ENCODE results near the gene ZNF423. TPM values are rescaled to one million over a fixed set of nuclear protein-coding genes. Genes with fewer than 3 reads are reported as not detected.

Gene ZNF423
- total RNA-seq, 1 donor from 2014 or later, result 16.7 TPM

- Histone ChIP-seq H3K36me3 (ENCODE audit: control insufficient read depth in 3 of 3, insufficient read depth in 3 of 3, low read length in 3 of 3) (no peaks in the 10 kb centered on the region), H3K9me3 (ENCODE audit: control insufficient read depth in 3 of 3, low read length in 3 of 3) (no peaks in the 10 kb centered on the region), H3K4me3 (ENCODE audit: low read length in 3 of 3) (no peak overlapping the region), H3K27me3 (ENCODE audit: control insufficient read depth in 3 of 3, insufficient read depth in 3 of 3, low read length in 3 of 3) (no peaks in the 10 kb centered on the region), H3K4me1 (ENCODE audit: control insufficient read depth in 3 of 3, insufficient read depth in 3 of 3, low read length in 3 of 3) (peaks cover 25 to 61% (median 53%) of the 10 kb centered on the region in 3 donors), H3K9ac (ENCODE audit: low read depth in 1 of 3, low read length in 3 of 3) (peak overlapping the region in 1 of 3 donors; percentile 16), H3K27ac (ENCODE audit: low read depth, low read length) (no peak overlapping the region)
Observed at GRCh38 chr16:49544828-49545227, 311.1 kb downstream of the ZNF423 start.

- H3K27me3 ChIP-seq (ENCODE audit: control insufficient read depth in 3 of 3, insufficient read depth in 3 of 3, low read length in 3 of 3), result no peaks in the 10 kb centered on the region
- H3K36me3 ChIP-seq (ENCODE audit: control insufficient read depth in 3 of 3, insufficient read depth in 3 of 3, low read length in 3 of 3), result no peaks in the 10 kb centered on the region
- H3K27ac ChIP-seq (ENCODE audit: low read depth, low read length), result peak overlapping the region; percentile 84
- peak overlapping the region in 1 of 3 donors; percentile 82 for H3K9ac ChIP-seq (ENCODE audit: low read depth in 1 of 3, low read length in 3 of 3)
- no peaks in the 10 kb centered on the region for H3K9me3 ChIP-seq (ENCODE audit: control insufficient read depth in 3 of 3, low read length in 3 of 3)
- peak overlapping the region in 2 of 3 donors; percentile 47 to 63 for H3K4me3 ChIP-seq (ENCODE audit: low read length in 3 of 3)
- peaks cover 28 to 68% (median 63%) of the 10 kb centered on the region in 3 donors for H3K4me1 ChIP-seq (ENCODE audit: control insufficient read depth in 3 of 3, insufficient read depth in 3 of 3, low read length in 3 of 3)
Observed at GRCh38 chr16:49543631-49543946, 312.3 kb downstream of the ZNF423 start.

GRCh38 chr16:49542946-49543630 lies 312.8 kb downstream of the ZNF423 start:
- Histone ChIP-seq H3K4me1 (ENCODE audit: control insufficient read depth in 3 of 3, insufficient read depth in 3 of 3, low read length in 3 of 3) (peaks cover 28 to 72% (median 67%) of the 10 kb centered on the region in 3 donors), H3K4me3 (ENCODE audit: low read length in 3 of 3) (peak overlapping the region in 2 of 3 donors; percentile 47 to 63), H3K9ac (ENCODE audit: low read depth in 1 of 3, low read length in 3 of 3) (peak overlapping the region in 2 of 3 donors; percentile 57 to 82), H3K27ac (ENCODE audit: low read depth, low read length) (peak overlapping the region; percentile 84), H3K9me3 (ENCODE audit: control insufficient read depth in 3 of 3, low read length in 3 of 3) (no peaks in the 10 kb centered on the region), H3K27me3 (ENCODE audit: control insufficient read depth in 3 of 3, insufficient read depth in 3 of 3, low read length in 3 of 3) (no peaks in the 10 kb centered on the region), H3K36me3 (ENCODE audit: control insufficient read depth in 3 of 3, insufficient read depth in 3 of 3, low read length in 3 of 3) (no peaks in the 10 kb centered on the region)

GRCh38 chr16:49542391-49542891 lies 313.5 kb downstream of the ZNF423 start:
- peak overlapping the region; percentile 84 for H3K27ac ChIP-seq (ENCODE audit: low read depth, low read length)
- H3K9me3 ChIP-seq (ENCODE audit: control insufficient read depth in 3 of 3, low read length in 3 of 3), result no peaks in the 10 kb centered on the region
- no peaks in the 10 kb centered on the region for H3K36me3 ChIP-seq (ENCODE audit: control insufficient read depth in 3 of 3, insufficient read depth in 3 of 3, low read length in 3 of 3)
- no peaks in the 10 kb centered on the region for H3K27me3 ChIP-seq (ENCODE audit: control insufficient read depth in 3 of 3, insufficient read depth in 3 of 3, low read length in 3 of 3)
- H3K4me3 ChIP-seq (ENCODE audit: low read length in 3 of 3), result peak overlapping the region in 1 of 3 donors; percentile 63
- H3K4me1 ChIP-seq (ENCODE audit: control insufficient read depth in 3 of 3, insufficient read depth in 3 of 3, low read length in 3 of 3), result peaks cover 28 to 79% (median 73%) of the 10 kb centered on the region in 3 donors
- H3K9ac ChIP-seq (ENCODE audit: low read depth in 1 of 3, low read length in 3 of 3), result peak overlapping the region in 2 of 3 donors; percentile 19 to 82

- Histone ChIP-seq H3K36me3 (ENCODE audit: control insufficient read depth in 3 of 3, insufficient read depth in 3 of 3, low read length in 3 of 3) (no peaks in the 10 kb centered on the region), H3K9me3 (ENCODE audit: control insufficient read depth in 3 of 3, low read length in 3 of 3) (no peaks in the 10 kb centered on the region), H3K4me1 (ENCODE audit: control insufficient read depth in 3 of 3, insufficient read depth in 3 of 3, low read length in 3 of 3) (peaks cover 24 to 79% (median 73%) of the 10 kb centered on the region in 3 donors), H3K27ac (ENCODE audit: low read depth, low read length) (no peak overlapping the region), H3K27me3 (ENCODE audit: control insufficient read depth in 3 of 3, insufficient read depth in 3 of 3, low read length in 3 of 3) (no peaks in the 10 kb centered on the region), H3K4me3 (ENCODE audit: low read length in 3 of 3) (no peak overlapping the region), H3K9ac (ENCODE audit: low read depth in 1 of 3, low read length in 3 of 3) (no peak overlapping the region)
Observed at GRCh38 chr16:49540836-49541235, 315.1 kb downstream of the ZNF423 start.

- peaks cover 20 to 68% (median 65%) of the 10 kb centered on the region in 3 donors for H3K4me1 ChIP-seq (ENCODE audit: control insufficient read depth in 3 of 3, insufficient read depth in 3 of 3, low read length in 3 of 3)
- H3K9ac ChIP-seq (ENCODE audit: low read depth in 1 of 3, low read length in 3 of 3), result no peak overlapping the region
- no peak overlapping the region for H3K27ac ChIP-seq (ENCODE audit: low read depth, low read length)
- H3K36me3 ChIP-seq (ENCODE audit: control insufficient read depth in 3 of 3, insufficient read depth in 3 of 3, low read length in 3 of 3), result no peaks in the 10 kb centered on the region
- no peaks in the 10 kb centered on the region for H3K27me3 ChIP-seq (ENCODE audit: control insufficient read depth in 3 of 3, insufficient read depth in 3 of 3, low read length in 3 of 3)
- no peaks in the 10 kb centered on the region for H3K9me3 ChIP-seq (ENCODE audit: control insufficient read depth in 3 of 3, low read length in 3 of 3)
- no peak overlapping the region for H3K4me3 ChIP-seq (ENCODE audit: low read length in 3 of 3)
Observed at GRCh38 chr16:49539758-49540157, 316.2 kb downstream of the ZNF423 start.

GRCh38 chr16:49537924-49538459 lies 317.9 kb downstream of the ZNF423 start:
- no peak overlapping the region for H3K4me3 ChIP-seq (ENCODE audit: low read length in 3 of 3)
- no peaks in the 10 kb centered on the region for H3K9me3 ChIP-seq (ENCODE audit: control insufficient read depth in 3 of 3, low read length in 3 of 3)
- peak overlapping the region in 1 of 3 donors; percentile 15 for H3K9ac ChIP-seq (ENCODE audit: low read depth in 1 of 3, low read length in 3 of 3)
- H3K36me3 ChIP-seq (ENCODE audit: control insufficient read depth in 3 of 3, insufficient read depth in 3 of 3, low read length in 3 of 3), result no peaks in the 10 kb centered on the region
- H3K27ac ChIP-seq (ENCODE audit: low read depth, low read length), result no peak overlapping the region
- H3K27me3 ChIP-seq (ENCODE audit: control insufficient read depth in 3 of 3, insufficient read depth in 3 of 3, low read length in 3 of 3), result no peaks in the 10 kb centered on the region
- H3K4me1 ChIP-seq (ENCODE audit: control insufficient read depth in 3 of 3, insufficient read depth in 3 of 3, low read length in 3 of 3), result peaks cover 19 to 58% (median 51%) of the 10 kb centered on the region in 3 donors

- Histone ChIP-seq H3K27me3 (ENCODE audit: control insufficient read depth in 3 of 3, insufficient read depth in 3 of 3, low read length in 3 of 3) (no peaks in the 10 kb centered on the region), H3K9ac (ENCODE audit: low read depth in 1 of 3, low read length in 3 of 3) (no peak overlapping the region), H3K27ac (ENCODE audit: low read depth, low read length) (no peak overlapping the region), H3K36me3 (ENCODE audit: control insufficient read depth in 3 of 3, insufficient read depth in 3 of 3, low read length in 3 of 3) (no peaks in the 10 kb centered on the region), H3K4me1 (ENCODE audit: control insufficient read depth in 3 of 3, insufficient read depth in 3 of 3, low read length in 3 of 3) (peaks cover 8 to 36% (median 22%) of the 10 kb centered on the region in 3 donors), H3K9me3 (ENCODE audit: control insufficient read depth in 3 of 3, low read length in 3 of 3) (no peaks in the 10 kb centered on the region), H3K4me3 (ENCODE audit: low read length in 3 of 3) (no peak overlapping the region)
Observed at GRCh38 chr16:49534901-49535610, 320.9 kb downstream of the ZNF423 start.

- peaks cover 6 to 27% (median 12%) of the 10 kb centered on the region in 3 donors for H3K4me1 ChIP-seq (ENCODE audit: control insufficient read depth in 3 of 3, insufficient read depth in 3 of 3, low read length in 3 of 3)
- no peaks in the 10 kb centered on the region for H3K36me3 ChIP-seq (ENCODE audit: control insufficient read depth in 3 of 3, insufficient read depth in 3 of 3, low read length in 3 of 3)
- no peaks in the 10 kb centered on the region for H3K9me3 ChIP-seq (ENCODE audit: control insufficient read depth in 3 of 3, low read length in 3 of 3)
- peak overlapping the region; percentile 11 for H3K27ac ChIP-seq (ENCODE audit: low read depth, low read length)
- H3K27me3 ChIP-seq (ENCODE audit: control insufficient read depth in 3 of 3, insufficient read depth in 3 of 3, low read length in 3 of 3), result no peaks in the 10 kb centered on the region
- no peak overlapping the region for H3K4me3 ChIP-seq (ENCODE audit: low read length in 3 of 3)
- H3K9ac ChIP-seq (ENCODE audit: low read depth in 1 of 3, low read length in 3 of 3), result no peak overlapping the region
Observed at GRCh38 chr16:49533422-49533821, 322.5 kb downstream of the ZNF423 start.

GRCh38 chr16:49532873-49533272 lies 323.0 kb downstream of the ZNF423 start:
- H3K4me3 ChIP-seq (ENCODE audit: low read length in 3 of 3), result no peak overlapping the region
- H3K27ac ChIP-seq (ENCODE audit: low read depth, low read length), result peak overlapping the region; percentile 11
- peaks cover 6 to 27% (median 7%) of the 10 kb centered on the region in 3 donors for H3K4me1 ChIP-seq (ENCODE audit: control insufficient read depth in 3 of 3, insufficient read depth in 3 of 3, low read length in 3 of 3)
- H3K27me3 ChIP-seq (ENCODE audit: control insufficient read depth in 3 of 3, insufficient read depth in 3 of 3, low read length in 3 of 3), result no peaks in the 10 kb centered on the region
- no peak overlapping the region for H3K9ac ChIP-seq (ENCODE audit: low read depth in 1 of 3, low read length in 3 of 3)
- no peaks in the 10 kb centered on the region for H3K36me3 ChIP-seq (ENCODE audit: control insufficient read depth in 3 of 3, insufficient read depth in 3 of 3, low read length in 3 of 3)
- H3K9me3 ChIP-seq (ENCODE audit: control insufficient read depth in 3 of 3, low read length in 3 of 3), result no peaks in the 10 kb centered on the region
